Heart left ventricle (tissue), 16 donors: ENCODE data around the gene CNTF. TPM values are rescaled to one million over a fixed set of nuclear protein-coding genes. Genes with fewer than 3 reads are reported as not detected.

Experiments
- ATAC-seq, 4 donors: fragments of 200-7000 bp; cut with Tn5 transposase; one replicate each; pipeline ENCODE4 v1.9.1; 2020 to 2022; ENCODE audit warnings: moderate library complexity in 4 of 4, mild to moderate bottlenecking in 3 of 4, moderate number of reproducible peaks in 1 of 4
- DNase-seq, 5 donors: peaks; one replicate each; pipeline ENCODE4 v3.0.0-alpha.2; 2020
- H3K27ac ChIP-seq, 12 donors: fragments of 200-600 bp; sonication (generic) in 4 of 12; one replicate each; pipeline versions ENCODE4 v1.5.0 to v1.8.0; 2016 to 2022; ENCODE audit warnings: mild to moderate bottlenecking in 2 of 12
- H3K27me3 ChIP-seq, 9 donors: fragments of 200-600 bp; sonication (generic) in 2 of 9; one replicate each; pipeline versions ENCODE4 v1.5.1 to v1.8.0; 2016 to 2022; ENCODE audit warnings: mild to moderate bottlenecking in 3 of 9
- H3K36me3 ChIP-seq, 9 donors: fragments of 200-600 bp; sonication (generic) in 2 of 9; one replicate each; pipeline versions ENCODE4 v1.5.0 to v1.8.0; 2018 to 2022; ENCODE audit warnings: mild to moderate bottlenecking in 2 of 9
- H3K4me1 ChIP-seq, 12 donors: fragments of 200-600 bp; sonication (generic) in 4 of 12; one replicate each; pipeline versions ENCODE4 v1.5.0 to v1.8.0; 2016 to 2022; ENCODE audit warnings: mild to moderate bottlenecking in 3 of 12
- H3K4me3 ChIP-seq, 12 donors: fragments of 200-600 bp; sonication (generic) in 4 of 12; one replicate each; pipeline versions ENCODE4 v1.5.0 to v1.8.0; 2017 to 2022; ENCODE audit warnings: mild to moderate bottlenecking in 9 of 12, moderate library complexity in 4 of 12
- H3K9me3 ChIP-seq, 12 donors: fragments of 200-600 bp; sonication (generic) in 4 of 12; one replicate each; pipeline versions ENCODE4 v1.5.0 to v1.8.0; 2016 to 2022; ENCODE audit warnings: mild to moderate bottlenecking in 1 of 12
- CTCF ChIP-seq, 12 donors: fragments of 200-600 bp; sonication (generic) in 4 of 12; IDR thresholded peaks; one replicate each; pipeline versions ENCODE4 v1.5.0 to v1.8.0; 2018 to 2022; ENCODE audit warnings: antibody characterized with exemption in 12 of 12, mild to moderate bottlenecking in 5 of 12
- POLR2A ChIP-seq, 2 donors: fragments of 450-650 bp; IDR thresholded peaks; one replicate each; pipeline ENCODE4 v1.6.1; 2017; ENCODE audit warnings: antibody characterized with exemption in 2 of 2, mild to moderate bottlenecking in 2 of 2, moderate library complexity in 2 of 2
- WGBS, 4 donors: extraction: QIAGEN DNeasy Blood & Tissue Kit in 2 of 4; methylation state at CpG; one replicate each; pipeline versions ENCODE4 v1.1.5 to v1.1.7; 2013 to 2018; 5-methylcytosine and 5-hydroxymethylcytosine counted together
- intact Hi-C, 10 donors: fragments of 100-400 bp; cut with DNase I; formaldehyde crosslinking; loops; one replicate each; pipeline versions ENCODE4 v1.11.1 to v1.14.2; 2022
- polyA plus RNA-seq, 2 donors: library from polyadenylated mRNA; stranded (reverse); fragments of 200-250 nt; gene quantifications; one replicate each; pipeline ENCODE4 v1.2.3, GENCODE V29; 2013
- total RNA-seq, 9 donors: library from RNA; depleted of rRNA in 2 of 9; stranded (reverse); fragments of >200 nt in 2 of 9; fragmentation: NEBNext Ultra II Directional in 3 of 9; extraction: Animal tissue kit (Norgen Biotek cat#: 25700) in 3 of 9; gene quantifications; one replicate each; pipeline versions ENCODE4 v1.1.0 to v1.2.4, GENCODE V29; 2016 to 2023
- donor health status: ischemic (EF 13 %, LVEDD 7.1; RV severe dilation, severe dysfunction).
- donor health status: healthy with polysubstance abuse.
- donor health status: DM: no; HTN: yes; CAD: no.
- donor health status: DM: no; HTN: no; CAD: no.
- donor health status: ischemic (EF 25% LVEDD 6.9; RV normal size, moderate dysfunction).
- donor health status: ischemic (EF 25% LVEDD 5.7; RV mildly dilated, moderate dysfunction).
- donor health status: healthy.
- donor health status: DM: yes; HTN: yes; CAD: no.
- donor health status: ischemic (EF 35%, LVEDD 5.7; RV mildly dilated, moderate dysfunction).
- donor health status: nonischemic (EF 11% LVEDD 7.7; RV severe dilation, severe dysfunction).
- donor health status: DM: yes; HTN: yes; CAD: no.
- donor health status: PGD.
- donor health status: ischemic (EF 29% LVEDD 5.4; RV normal size, mild dysfunction).
- donor health status: nonischemic (EF 23%, LVEDD 6.1; RV moderate dilation, normal function).

The CNTF gene
- total and polyA plus RNA-seq, 11 donors, result 0.19 to 1.5 (median 0.96) TPM

- H3K9me3 ChIP-seq, result peaks cover 0 to 2% (median 0%) of the 10 kb centered on the region in 12 donors
Observed at GRCh38 chr11:58640386-58641023, 18.0 kb downstream of the CNTF start.

DNA sequence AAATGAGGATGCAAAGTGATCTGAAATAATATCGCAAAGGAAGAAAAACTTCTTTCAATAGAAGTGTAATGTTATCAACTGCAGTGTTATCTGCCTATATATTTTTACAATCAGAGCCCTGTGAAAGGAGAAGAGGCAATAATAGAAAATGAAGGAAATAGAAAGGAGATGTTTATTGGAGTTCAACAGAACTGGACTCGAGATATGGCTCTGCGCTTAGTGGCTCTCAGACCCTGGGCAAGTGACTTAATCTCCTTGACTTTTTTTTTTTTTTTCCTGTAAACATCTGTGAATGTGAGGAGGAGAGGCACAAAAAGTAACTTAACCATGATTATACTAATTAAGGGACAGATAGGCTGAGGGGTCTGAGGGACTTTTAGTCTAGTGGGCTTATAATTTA lies 18.9 kb downstream of the CNTF start:
- intact Hi-C loops, result no loop called here
- Histone ChIP-seq H3K36me3 (no peaks in the 10 kb centered on the region), H3K4me3 (no peak overlapping the region), H3K9me3 (peaks cover 0 to 6% (median 0%) of the 10 kb centered on the region in 12 donors), H3K4me1 (peaks cover 0 to 25% (median 11%) of the 10 kb centered on the region in 12 donors), H3K27me3 (no peaks in the 10 kb centered on the region), H3K27ac (peak overlapping the region in 1 of 12 donors; percentile 11)
- ATAC-seq (no peak), DNase-seq (no peak)
- WGBS, 4 donors, result 68 to 82% (median 74%) methylated on average over 3 of the region's 3 CpGs
- TF ChIP-seq POLR2A (IDR thresholded peaks at IDR 0.05) (no peak), CTCF (IDR thresholded peaks at IDR 0.05) (no peak)

More at GRCh38 chr11:58640386-58641023, 18.0 kb downstream of the CNTF start:
- intact Hi-C loops, result no loop called here
- peak overlapping the region in 2 of 12 donors; percentile 5 to 27 for H3K27ac ChIP-seq
- DNase-seq (no peak), ATAC-seq (peak in 3 of 4 donors; percentile 49 to 63 (median 55))
- WGBS, 4 donors, result 0 to 6% (median 4%) methylated on average over 1 of the region's 1 CpG
- no peak overlapping the region for H3K4me3 ChIP-seq
- H3K4me1 ChIP-seq, result peaks cover 0 to 25% (median 11%) of the 10 kb centered on the region in 12 donors
- TF ChIP-seq CTCF (IDR thresholded peaks at IDR 0.05), result no peak
- no peak for TF ChIP-seq POLR2A (IDR thresholded peaks at IDR 0.05)
- H3K27me3 ChIP-seq, result no peaks in the 10 kb centered on the region
- H3K36me3 ChIP-seq, result no peaks in the 10 kb centered on the region

GRCh38 chr11:58641803-58642581 lies 19.5 kb downstream of the CNTF start:
- DNase-seq (no peak), ATAC-seq (no peak)
- Histone ChIP-seq H3K9me3 (peaks cover 0 to 7% (median 0%) of the 10 kb centered on the region in 12 donors), H3K4me3 (no peak overlapping the region), H3K36me3 (no peaks in the 10 kb centered on the region), H3K27ac (no peak overlapping the region), H3K27me3 (no peaks in the 10 kb centered on the region), H3K4me1 (peaks cover 0 to 25% (median 11%) of the 10 kb centered on the region in 12 donors)
- intact Hi-C loops, result no loop called here
- WGBS, 4 donors, result 71 to 78% (median 72%) methylated on average over 7 of the region's 7 CpGs
- TF ChIP-seq POLR2A (IDR thresholded peaks at IDR 0.05) (no peak), CTCF (IDR thresholded peaks at IDR 0.05) (no peak)

GRCh38 chr11:58645854-58646253 lies 23.4 kb downstream of the CNTF start:
- H3K27ac ChIP-seq, result no peak overlapping the region
- H3K9me3 ChIP-seq, result peaks cover 0 to 7% (median 0%) of the 10 kb centered on the region in 12 donors
- no peak for ATAC-seq
- intact Hi-C loops, result no loop called here
- TF ChIP-seq CTCF (IDR thresholded peaks at IDR 0.05) (no peak), POLR2A (IDR thresholded peaks at IDR 0.05) (no peak)
- no peaks in the 10 kb centered on the region for H3K27me3 ChIP-seq
- H3K36me3 ChIP-seq, result no peaks in the 10 kb centered on the region
- peaks cover 0 to 17% (median 7%) of the 10 kb centered on the region in 12 donors for H3K4me1 ChIP-seq
- no peak overlapping the region for H3K4me3 ChIP-seq
- DNase-seq, result no peak
